H1 (cell line): ENCODE results near the gene GLYR1. TPM values are rescaled to one million over a fixed set of nuclear protein-coding genes. Genes with fewer than 3 reads are reported as not detected.

ENCODE experiments used
- CTCF ChIA-PET: fragments of 300-600 bp; sonication (Branson Sonifier 250); formaldehyde crosslinking; loops from one replicate; lab custom pipeline; 2021; ENCODE audit not compliant: partially characterized antibody; lab: Charles Lee
- POLR2A ChIA-PET: fragments of 300-600 bp; sonication (Branson Sonifier 250); formaldehyde crosslinking; loops from one replicate; lab custom pipeline; 2021; ENCODE audit warnings: inconsistent platforms; ENCODE audit not compliant: partially characterized antibody; lab: Charles Lee
- DNase-seq, 2 experiments: peaks; one replicate each; pipeline versions ENCODE4 v3.0.0 to v3.0.0-alpha.2; 2010 to 2022; ENCODE audit warnings: low spot score in 2 of 2, low read depth in 1 of 2, mixed read lengths in 1 of 2
- FAIRE-seq: peaks from 2 replicates; lab custom pipeline; 2011; peaks lifted over from hg19 to GRCh38; lab: Jason Lieb, UNC
- H2AFZ ChIP-seq: 2 replicates; pipeline ENCODE4 v1.8.1; 2012; ENCODE audit warnings: low read length, inconsistent platforms
- H2AK5ac ChIP-seq: 2 replicates; pipeline ENCODE4 v1.6.1; 2013; ENCODE audit warnings: low read depth, low read length
- H2BK120ac ChIP-seq: replicated peaks from 2 replicates; pipeline ENCODE3; 2013; ENCODE audit warnings: low read depth, low read length, inconsistent platforms
- H2BK12ac ChIP-seq: 2 replicates; pipeline ENCODE4 v1.6.1; 2013; ENCODE audit warnings: low read depth, low read length
- H2BK15ac ChIP-seq: 2 replicates; pipeline ENCODE4 v1.6.1; 2013; ENCODE audit warnings: low read length
- H2BK20ac ChIP-seq: 2 replicates; pipeline ENCODE4 v1.6.1; 2013; ENCODE audit warnings: low read length
- H2BK5ac ChIP-seq: 2 replicates; pipeline ENCODE4 v1.6.1; 2013; ENCODE audit warnings: low read depth, low read length
- H3K14ac ChIP-seq: 2 replicates; pipeline ENCODE4 v1.6.1; 2013; ENCODE audit warnings: inconsistent platforms; ENCODE audit not compliant: insufficient read length
- H3K18ac ChIP-seq: 2 replicates; pipeline ENCODE4 v1.6.1; 2013; ENCODE audit warnings: low read length; ENCODE audit errors: extremely low read depth
- H3K23ac ChIP-seq: 2 replicates; pipeline ENCODE4 v1.6.1; 2013; ENCODE audit warnings: inconsistent platforms; ENCODE audit not compliant: insufficient read length
- H3K23me2 ChIP-seq: 2 replicates; pipeline ENCODE4 v1.6.1; 2013; ENCODE audit warnings: low read depth, low read length
- H3K27ac ChIP-seq: 2 replicates; pipeline ENCODE4 v1.6.1; 2011; ENCODE audit warnings: low read depth, low read length, inconsistent platforms
- H3K27me3 ChIP-seq, 4 experiments: replicated peaks in 1 of 4; 1 replicate in 1 of 4; 2 replicates in 3 of 4; pipeline versions ENCODE4 v1.6.1 to v1.8.1; 2011 to 2013; ENCODE audit warnings: low read length in 3 of 4, mild to moderate bottlenecking in 3 of 4, inconsistent platforms in 2 of 4, mixed read lengths in 2 of 4, moderate library complexity in 1 of 4; ENCODE audit not compliant: control insufficient read depth in 3 of 4, insufficient read depth in 3 of 4; ENCODE audit errors: extremely low read depth in 1 of 4
- H3K36me3 ChIP-seq, 4 experiments: 2 replicates each; pipeline versions ENCODE4 v1.6.1 to v1.8.1; 2011 to 2013; ENCODE audit warnings: mild to moderate bottlenecking in 4 of 4, low read length in 3 of 4, moderate library complexity in 2 of 4, control low read depth in 1 of 4, inconsistent platforms in 1 of 4; ENCODE audit not compliant: insufficient read depth in 4 of 4, control insufficient read depth in 2 of 4
- H3K4ac ChIP-seq: replicated peaks from 2 replicates; pipeline ENCODE3; 2013; ENCODE audit warnings: low read length, low read depth, mixed read lengths, inconsistent platforms; ENCODE audit not compliant: insufficient read length
- H3K4me1 ChIP-seq, 4 experiments: replicated peaks in 1 of 4; 1 replicate in 1 of 4; 2 replicates in 3 of 4; pipeline versions ENCODE4 v1.6.1 to v1.8.1; 2011 to 2013; ENCODE audit warnings: low read length in 3 of 4, inconsistent platforms in 2 of 4, mixed read lengths in 1 of 4; ENCODE audit not compliant: insufficient read depth in 4 of 4, control insufficient read depth in 3 of 4
- H3K4me2 ChIP-seq, 2 experiments: 2 replicates each; pipeline versions ENCODE4 v1.6.1 to v1.8.1; 2011 to 2013; ENCODE audit warnings: low read depth in 2 of 2, low read length in 2 of 2, control low read depth in 1 of 2, inconsistent platforms in 1 of 2, mild to moderate bottlenecking in 1 of 2; ENCODE audit not compliant: insufficient read depth in 1 of 2
- H3K4me3 ChIP-seq, 4 experiments: fragments of 200-600, 300-600 bp in 1 of 4; sonication (generic), shearing (Covaris generic), sonication (Bioruptor Twin) in 1 of 4; 2 replicates each; pipeline versions ENCODE4 v1.5.1 to v1.8.1; 2011 to 2016; ENCODE audit warnings: low read length in 4 of 4, low read depth in 3 of 4, control low read depth in 2 of 4, inconsistent platforms in 2 of 4, mild to moderate bottlenecking in 2 of 4, mixed read lengths in 1 of 4, moderate library complexity in 1 of 4; ENCODE audit not compliant: insufficient read depth in 2 of 4; ENCODE audit errors: extremely low read depth in 1 of 4
- H3K56ac ChIP-seq: replicated peaks from 2 replicates; pipeline ENCODE3; 2013; ENCODE audit warnings: low read depth, mild to moderate bottlenecking, mixed read lengths, low read length, inconsistent platforms; ENCODE audit not compliant: insufficient read length
- H3K79me1 ChIP-seq: 2 replicates; pipeline ENCODE4 v1.6.1; 2013; ENCODE audit warnings: low read depth, low read length, control low read depth
- H3K79me2 ChIP-seq, 2 experiments: 2 replicates each; pipeline versions ENCODE4 v1.6.1 to v1.8.1; 2012 to 2013; ENCODE audit warnings: low read length in 2 of 2, mild to moderate bottlenecking in 2 of 2, inconsistent platforms in 1 of 2; ENCODE audit not compliant: insufficient read depth in 2 of 2, control insufficient read depth in 1 of 2
- H3K9ac ChIP-seq, 4 experiments: replicated peaks in 1 of 4; 1 replicate in 1 of 4; 2 replicates in 3 of 4; pipeline versions ENCODE4 v1.6.1 to v1.8.1; 2011 to 2013; ENCODE audit warnings: low read depth in 3 of 4, low read length in 3 of 4, control low read depth in 2 of 4, mild to moderate bottlenecking in 2 of 4, moderate library complexity in 2 of 4, inconsistent platforms in 1 of 4; ENCODE audit errors: extremely low read depth in 1 of 4
- H3K9me3 ChIP-seq, 2 experiments: 2 replicates each; pipeline versions ENCODE4 v1.6.1 to v1.8.1; 2012 to 2013; ENCODE audit warnings: mild to moderate bottlenecking in 2 of 2, moderate library complexity in 2 of 2, control low read depth in 1 of 2, inconsistent platforms in 1 of 2, low read depth in 1 of 2, low read length in 1 of 2, mixed read lengths in 1 of 2; ENCODE audit not compliant: insufficient read depth in 2 of 2
- H4K20me1 ChIP-seq, 2 experiments: replicated peaks in 1 of 2; 2 replicates each; pipeline versions ENCODE3 to v1.8.1; 2011 to 2013; ENCODE audit warnings: inconsistent platforms in 2 of 2, low read length in 2 of 2, mild to moderate bottlenecking in 1 of 2; ENCODE audit not compliant: insufficient read depth in 2 of 2, control insufficient read depth in 1 of 2
- H4K5ac ChIP-seq: 2 replicates; pipeline ENCODE4 v1.6.1; 2013; ENCODE audit warnings: low read length, low read depth, mixed read lengths, inconsistent platforms; ENCODE audit not compliant: insufficient read length
- H4K8ac ChIP-seq: 2 replicates; pipeline ENCODE4 v1.8.0; 2013; ENCODE audit warnings: mild to moderate bottlenecking, moderate library complexity, low read length, inconsistent platforms; ENCODE audit not compliant: insufficient read depth; ENCODE audit errors: extremely low read depth
- H4K91ac ChIP-seq: replicated peaks from 2 replicates; pipeline ENCODE3; 2013; ENCODE audit warnings: low read length, mixed read lengths, inconsistent platforms; ENCODE audit not compliant: insufficient read length
- ATF2 ChIP-seq: IDR thresholded peaks from 2 replicates; pipeline ENCODE4 v1.6.1; 2012; ENCODE audit warnings: low read length, inconsistent platforms
- BACH1 ChIP-seq: IDR thresholded peaks from 2 replicates; pipeline ENCODE4 v1.6.1; 2012; ENCODE audit warnings: low read length, improper control_type of control experiment
- BRCA1 ChIP-seq: IDR thresholded peaks from 2 replicates; pipeline ENCODE4 v1.6.1; 2012; ENCODE audit warnings: low read depth, low read length, improper control_type of control experiment
- CEBPB ChIP-seq: IDR thresholded peaks from 2 replicates; pipeline ENCODE4 v1.6.1; 2012; ENCODE audit warnings: low read depth, low read length
- CHD2 ChIP-seq: IDR thresholded peaks from 2 replicates; pipeline ENCODE4 v1.6.1; 2012; ENCODE audit warnings: low read length, improper control_type of control experiment
- E2F6 ChIP-seq: IDR thresholded peaks from 2 replicates; pipeline ENCODE4 v1.6.1; 2012; ENCODE audit warnings: inconsistent platforms
- KDM4A ChIP-seq: IDR thresholded peaks from one replicate; pipeline ENCODE4 v1.7.1; 2012; ENCODE audit warnings: low read depth, mild to moderate bottlenecking, moderate library complexity, low read length, inconsistent platforms; ENCODE audit not compliant: severe bottlenecking
- PHF8 ChIP-seq: fragments of 200-600 bp; sonication (generic); conservative IDR thresholded peaks from 2 replicates; pipeline ENCODE4 v1.7.1; 2012; ENCODE audit warnings: low read depth, mild to moderate bottlenecking, inconsistent platforms, low read length, moderate library complexity
- RAD21 ChIP-seq, 2 experiments: IDR thresholded peaks in 1 of 2; conservative IDR thresholded peaks in 1 of 2; 2 replicates each; pipeline ENCODE4 v1.6.1; 2011; ENCODE audit warnings: low read depth in 2 of 2, low read length in 2 of 2, improper control_type of control experiment in 1 of 2, inconsistent platforms in 1 of 2, mild to moderate bottlenecking in 1 of 2, moderate library complexity in 1 of 2
- SIRT6 ChIP-seq: IDR thresholded peaks from one replicate; pipeline ENCODE4 v1.7.1; 2012; ENCODE audit warnings: low read length, inconsistent platforms
- SP1 ChIP-seq: IDR thresholded peaks from 2 replicates; pipeline ENCODE4 v1.6.1; 2011; ENCODE audit warnings: low read depth, low read length
- TAF7 ChIP-seq: optimal IDR thresholded peaks from 2 replicates; pipeline ENCODE3; 2011; ENCODE audit warnings: low read depth, mild to moderate bottlenecking, inconsistent platforms, low read length, moderate library complexity, borderline replicate concordance
- WGBS, 2 experiments: shearing (Covaris generic) in 1 of 2; methylation state at CpG; one replicate each; pipeline versions ENCODE4 v1.1.6 to v1.1.7; 2013 to 2015; ENCODE audit warnings: low lambda C conversion rate in 2 of 2, mixed read lengths in 2 of 2, inconsistent platforms in 1 of 2, low coverage in 1 of 2, missing lambda C conversion rate in 1 of 2; ENCODE audit not compliant: insufficient replicate concordance in 2 of 2, insufficient coverage in 1 of 2, insufficient read length in 1 of 2; ENCODE audit errors: extremely low coverage in 1 of 2, missing lambda C conversion rate in 1 of 2; 5-methylcytosine and 5-hydroxymethylcytosine counted together
- polyA plus RNA-seq, 7 experiments: library from polyadenylated mRNA; depleted of rRNA in 3 of 7; stranded (reverse) in 5 of 7; unstranded in 2 of 7; fragments of >200 nt in 5 of 7; fragments of 200-250 nt in 2 of 7; gene quantifications; 1 replicate in 5 of 7; 2 replicates in 1 of 7; 4 replicates in 1 of 7; pipeline versions ENCODE4 v1.2.1 to v1.2.3, GENCODE V29; 2011 to 2013; ENCODE audit warnings: missing spikeins in 2 of 7, mixed read lengths in 2 of 7
- total RNA-seq: library from RNA; stranded (reverse); fragmentation: NEBNext Ultra II Directional; extraction: Animal tissue kit (Norgen Biotek cat#: 25700); gene quantifications from 2 replicates; pipeline ENCODE4 v1.2.1, GENCODE V29; 2021

Gene GLYR1
- total and polyA plus RNA-seq, 2 of the 8 experiments (the other 6 are each of a cell fraction or from before 2014, with no cell fraction given) = 50.2 to 115 TPM

GRCh38 chr16:4871071-4871470, 24.0 kb upstream of the GLYR1 start:
- no peak overlapping the region for H2BK20ac ChIP-seq
- H3K4ac ChIP-seq = no peak overlapping the region
- H3K9ac ChIP-seq = no peak overlapping the region
- H3K9me3 ChIP-seq = no peaks in the 10 kb centered on the region
- H2BK120ac ChIP-seq = no peak overlapping the region
- H2BK5ac ChIP-seq = no peak overlapping the region
- no peak overlapping the region for H2BK15ac ChIP-seq
- POLR2A ChIA-PET = interaction anchor here (1.6 kb wide), 1 partner anchor 9 kb away, joined by 4 read pairs; no protein-coding TSS in a partner anchor
- peaks cover 2 to 11% of the 10 kb centered on the region in 2 experiments for H4K20me1 ChIP-seq
- no peak overlapping the region for H3K14ac ChIP-seq
- H2BK12ac ChIP-seq = no peak overlapping the region
- peaks cover 29 to 61% (median 48%) of the 10 kb centered on the region in 4 experiments for H3K36me3 ChIP-seq
- H3K56ac ChIP-seq = no peak overlapping the region
- H2AFZ ChIP-seq = no peak overlapping the region
- H3K4me2 ChIP-seq = no peak overlapping the region
- H3K18ac ChIP-seq = no peak overlapping the region
- no peak overlapping the region for H4K5ac ChIP-seq
- H3K79me1 ChIP-seq = peaks cover 8% of the 10 kb centered on the region; the same call in 1 of the 2 replicates
- DNase-seq = no peak
- H3K27ac ChIP-seq = no peak overlapping the region
- H3K4me1 ChIP-seq = no peaks in the 10 kb centered on the region
- no peak overlapping the region for H3K4me3 ChIP-seq
- no peak overlapping the region for H4K8ac ChIP-seq
- no peaks in the 10 kb centered on the region for H3K27me3 ChIP-seq
- WGBS, 2 experiments = 91% methylated on average over 4 of the region's 4 CpGs; no CpG with 5 or more reads in 1 of the 2 experiments
- FAIRE-seq = no peak
- H4K91ac ChIP-seq = no peak overlapping the region
- no peak overlapping the region for H3K23ac ChIP-seq
- no peak overlapping the region for H2AK5ac ChIP-seq
- H3K79me2 ChIP-seq = peaks cover 4 to 29% of the 10 kb centered on the region in 2 experiments; a peak in 3 of 4 replicates
- no peaks in the 10 kb centered on the region for H3K23me2 ChIP-seq
- CTCF ChIA-PET = interaction anchor here (0.6 kb wide), 1 partner anchor 65 kb away, joined by 3 read pairs; no protein-coding TSS in a partner anchor
- no peak for TF ChIP-seq E2F6
- no peak for TF ChIP-seq ATF2
- no peak for TF ChIP-seq BACH1
- no peak for TF ChIP-seq SP1
- no peak for TF ChIP-seq SIRT6
- TF ChIP-seq CEBPB = no peak
- no peak for TF ChIP-seq PHF8
- TF ChIP-seq KDM4A = no peak
- no peak for TF ChIP-seq BRCA1
- no peak for TF ChIP-seq RAD21 (IDR thresholded peaks at IDR 0.05 in 1 of 2, conservative IDR thresholded peaks at IDR 0.05 in 1 of 2; ENCODE audit: low read depth in 2 of 2, low read length in 2 of 2)
- TF ChIP-seq CHD2 = no peak
- TF ChIP-seq TAF7 = no peak
